H1 (cell line): Measurements from ENCODE around the gene MALT1. TPM values are rescaled to one million over a fixed set of nuclear protein-coding genes. Genes with fewer than 3 reads are reported as not detected.

Experiments
- CEBPB ChIP-seq: IDR thresholded peaks from 2 replicates; pipeline ENCODE4 v1.6.1; 2012; ENCODE audit warnings: low read depth, low read length
- KDM4A ChIP-seq: IDR thresholded peaks from one replicate; pipeline ENCODE4 v1.7.1; 2012; ENCODE audit warnings: low read depth, mild to moderate bottlenecking, moderate library complexity, low read length, inconsistent platforms; ENCODE audit not compliant: severe bottlenecking
- NANOG ChIP-seq: IDR thresholded peaks from 2 replicates; pipeline ENCODE4 v1.6.1; 2011; ENCODE audit warnings: low read length, low read depth, mild to moderate bottlenecking, inconsistent platforms; ENCODE audit not compliant: insufficient read depth, poor library complexity, severe bottlenecking
- SP2 ChIP-seq: IDR thresholded peaks from 2 replicates; pipeline ENCODE4 v1.6.1; 2012; ENCODE audit warnings: mild to moderate bottlenecking, low read length, inconsistent platforms
- TAF1 ChIP-seq: IDR thresholded peaks from 2 replicates; pipeline ENCODE4 v1.6.1; 2011; ENCODE audit warnings: mild to moderate bottlenecking, low read depth, low read length
- TAF7 ChIP-seq: optimal IDR thresholded peaks from 2 replicates; pipeline ENCODE3; 2011; ENCODE audit warnings: low read depth, mild to moderate bottlenecking, inconsistent platforms, low read length, moderate library complexity, borderline replicate concordance
- polyA plus RNA-seq, 7 experiments: library from polyadenylated mRNA; depleted of rRNA in 3 of 7; stranded (reverse) in 5 of 7; unstranded in 2 of 7; fragments of >200 nt in 5 of 7; fragments of 200-250 nt in 2 of 7; gene quantifications; 1 replicate in 5 of 7; 2 replicates in 1 of 7; 4 replicates in 1 of 7; pipeline versions ENCODE4 v1.2.1 to v1.2.3, GENCODE V29; 2011 to 2013; ENCODE audit warnings: missing spikeins in 2 of 7, mixed read lengths in 2 of 7
- total RNA-seq: library from RNA; stranded (reverse); fragmentation: NEBNext Ultra II Directional; extraction: Animal tissue kit (Norgen Biotek cat#: 25700); gene quantifications from 2 replicates; pipeline ENCODE4 v1.2.1, GENCODE V29; 2021
- TF ChIP-seq, protein P1 (sequence below): IDR thresholded peaks from 2 replicates; pipeline ENCODE4 v1.6.1; 2012; ENCODE audit warnings: inconsistent platforms
- TF ChIP-seq, protein P2 (sequence below): IDR thresholded peaks from 2 replicates; pipeline ENCODE4 v1.6.1; 2011; ENCODE audit warnings: low read depth, mild to moderate bottlenecking, low read length; ENCODE audit not compliant: insufficient read depth

MALT1 gene
- total and polyA plus RNA-seq, 2 of the 8 experiments (the other 6 are each of a cell fraction or from before 2014, with no cell fraction given): 10.7 to 25.9 TPM

DNA sequence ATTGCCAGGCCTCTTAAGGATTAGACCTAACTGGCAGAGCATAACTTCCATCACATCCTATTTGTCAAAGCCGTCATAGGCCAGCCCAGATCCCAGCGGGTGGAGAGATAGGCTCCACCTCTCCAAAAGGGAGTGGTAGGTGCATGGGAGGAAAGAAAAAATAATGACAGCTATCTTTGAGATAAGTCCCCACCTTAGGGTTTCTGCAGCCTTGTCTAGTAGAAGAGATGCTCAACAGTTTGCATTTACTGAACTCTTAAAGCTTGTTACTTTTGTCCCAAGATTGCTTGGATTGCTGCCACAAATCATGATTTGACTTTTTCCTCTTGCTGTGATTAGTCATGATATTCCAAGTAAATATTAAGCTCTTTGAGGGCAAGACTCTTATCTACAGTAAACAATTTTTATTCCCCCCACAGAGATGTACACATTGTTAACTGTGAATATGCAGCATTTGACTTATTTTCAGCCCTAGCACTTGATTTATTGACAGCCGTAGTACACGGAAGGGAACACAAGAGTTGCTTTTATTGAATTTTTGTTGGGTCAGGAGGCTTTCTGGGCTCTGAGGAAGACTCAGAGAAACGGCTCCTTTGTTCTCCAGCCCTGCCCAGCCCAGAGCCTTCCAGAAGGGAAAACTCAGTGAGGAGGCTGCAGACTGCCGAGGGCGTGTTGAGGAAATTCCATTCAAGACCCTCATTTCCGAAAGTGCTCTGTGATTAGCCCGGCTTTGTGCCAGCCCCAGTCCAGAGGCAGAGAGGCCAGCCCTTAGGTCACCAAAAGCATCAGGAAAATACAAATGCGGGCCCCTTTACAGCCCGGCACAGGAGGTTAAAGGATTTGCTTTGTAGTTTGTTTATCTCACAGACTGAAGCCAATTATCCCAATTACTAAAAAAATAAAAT lies 118.0 kb downstream of the MALT1 start (continued):
- TF ChIP-seq TAF7: no peak
- TF ChIP-seq KDM4A: no peak
- TF ChIP-seq, protein P1, sequence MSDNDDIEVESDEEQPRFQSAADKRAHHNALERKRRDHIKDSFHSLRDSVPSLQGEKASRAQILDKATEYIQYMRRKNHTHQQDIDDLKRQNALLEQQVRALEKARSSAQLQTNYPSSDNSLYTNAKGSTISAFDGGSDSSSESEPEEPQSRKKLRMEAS: no peak
- TF ChIP-seq SP2: no peak
- no peak for TF ChIP-seq NANOG
- no peak for TF ChIP-seq TAF1
- TF ChIP-seq CEBPB: no peak
- TF ChIP-seq, protein P2, sequence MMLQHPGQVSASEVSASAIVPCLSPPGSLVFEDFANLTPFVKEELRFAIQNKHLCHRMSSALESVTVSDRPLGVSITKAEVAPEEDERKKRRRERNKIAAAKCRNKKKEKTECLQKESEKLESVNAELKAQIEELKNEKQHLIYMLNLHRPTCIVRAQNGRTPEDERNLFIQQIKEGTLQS: no peak
